A204.1 (cell line): ENCODE data around the gene S100A2.

ENCODE experiments used
- FAIRE-seq: peaks from 2 replicates; lab custom pipeline; 2012; peaks lifted over from hg19 to GRCh38; lab: Jason Lieb, UNC

The S100A2 gene

DNA sequence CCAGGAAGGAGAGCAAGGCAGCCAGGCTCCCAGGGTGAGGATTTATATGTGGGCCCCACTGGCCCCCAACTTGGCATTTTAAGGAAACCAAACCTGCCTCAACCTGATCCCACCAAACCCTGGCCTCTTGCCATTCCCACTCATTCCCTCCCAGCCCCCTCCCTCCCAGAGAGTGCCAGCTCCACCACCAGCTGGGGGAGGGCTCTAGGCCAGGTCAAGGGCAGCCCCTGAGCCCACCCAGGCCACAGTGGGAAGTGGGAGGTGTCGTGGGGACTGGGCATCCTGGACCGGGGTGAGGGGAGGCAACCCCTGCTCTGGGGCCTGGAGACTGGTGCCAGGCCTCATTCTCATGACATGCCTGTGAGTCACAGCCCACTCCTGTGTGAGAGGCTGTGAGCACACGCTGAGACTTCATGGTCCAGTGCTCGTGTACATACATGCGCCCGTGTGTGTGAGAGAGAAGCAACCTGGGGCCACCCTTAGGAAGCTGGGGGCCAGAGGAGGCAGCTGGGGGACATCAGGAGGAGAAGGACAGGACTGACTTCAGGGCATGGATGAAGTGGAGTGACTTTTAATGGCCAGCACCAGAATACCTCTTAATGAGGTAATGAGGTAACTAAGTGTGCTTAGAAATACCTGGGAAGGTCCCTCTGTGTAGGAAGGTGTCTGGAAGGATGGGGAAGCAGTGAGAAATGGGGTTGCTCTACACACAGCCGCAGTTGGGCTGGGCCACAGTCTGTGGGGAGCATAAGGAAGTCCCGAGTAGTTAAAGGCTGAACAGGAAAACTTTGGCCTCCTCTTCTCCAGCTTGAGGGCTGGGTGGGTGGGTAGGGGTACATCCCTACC is at the start of gene S100A2:
S100A2 (minus strand) TSS at position 316 of the 846 bp plus-strand sequence. CDS start 1,967 bp downstream, outside the sequence.
- no peak for FAIRE-seq

- FAIRE-seq: no peak
These were observed 49.8 kb upstream of the S100A2 start for GRCh38 chr1:153615406-153615805.

- FAIRE-seq: no peak
These were observed 49.3 kb upstream of the S100A2 start for GRCh38 chr1:153614906-153615305.

GRCh38 chr1:153614189-153614900 is 48.7 kb upstream of the S100A2 start:
- no peak for FAIRE-seq

- no peak for FAIRE-seq
These were observed 47.8 kb upstream of the S100A2 start for GRCh38 chr1:153613406-153613805.

- no peak for FAIRE-seq
These were observed 47.2 kb upstream of the S100A2 start, which contains the start of gene S100A16 for GRCh38 chr1:153612755-153613331. Gene S100A16, minus strand, starts transcription at chr1:153613137. Its CDS starts 4,986 bp downstream, at chr1:153608151.

DNA sequence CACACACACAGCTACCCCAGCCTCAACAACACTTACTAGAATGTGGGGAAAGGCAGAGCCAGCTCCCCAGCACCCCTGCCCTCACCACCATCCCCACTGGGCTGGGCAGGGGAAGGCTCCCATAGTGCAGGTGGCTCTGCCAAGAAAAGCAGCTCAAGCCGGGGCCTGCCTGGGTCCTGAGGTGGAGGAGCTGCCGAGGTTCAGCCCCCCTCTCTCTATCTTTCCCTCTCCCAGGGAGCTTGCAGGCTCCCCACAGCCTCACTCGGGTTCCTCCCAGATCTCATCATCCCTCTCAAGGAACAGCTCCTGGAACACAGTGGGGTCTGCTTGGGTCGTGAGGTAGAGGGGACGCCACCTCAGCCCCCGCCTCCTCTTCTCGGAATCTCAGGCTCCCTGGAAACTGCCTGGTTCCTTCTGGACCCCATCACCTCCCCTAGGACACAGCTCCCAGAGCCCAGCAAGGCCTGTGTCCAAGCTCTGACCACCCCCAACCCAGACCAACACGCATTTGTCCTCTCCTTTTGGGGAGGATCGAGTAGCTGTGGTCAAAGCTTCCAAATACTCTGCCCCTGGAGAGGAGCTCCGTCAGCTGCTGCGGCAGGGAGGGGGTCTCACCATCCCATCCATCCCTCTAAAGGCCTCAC is 46.6 kb upstream of the S100A2 start:
- FAIRE-seq: no peak

DNA sequence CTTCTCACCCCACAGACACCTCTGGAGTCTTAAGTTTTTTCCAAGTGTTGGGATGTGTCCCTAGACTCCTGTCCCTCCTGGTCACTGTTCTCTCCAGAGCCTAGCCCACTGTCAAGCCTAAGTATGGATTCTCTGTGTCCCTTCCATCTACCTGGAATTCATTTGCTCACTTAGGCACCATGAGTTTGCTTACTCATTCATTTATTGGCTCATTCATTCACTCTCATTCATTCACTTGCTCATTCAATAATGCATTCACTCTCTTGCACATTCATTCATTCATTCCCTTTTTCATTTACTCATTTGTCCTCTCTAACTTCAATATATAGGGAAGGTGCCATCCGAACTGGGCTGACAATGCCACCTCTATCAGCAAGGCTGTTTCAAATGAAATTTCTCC is 45.7 kb upstream of the S100A2 start:
- no peak for FAIRE-seq

GRCh38 chr1:153610811-153611301 is 45.2 kb upstream of the S100A2 start:
- FAIRE-seq: no peak

GRCh38 chr1:153610334-153610733 is 44.7 kb upstream of the S100A2 start:
- no peak for FAIRE-seq

DNA sequence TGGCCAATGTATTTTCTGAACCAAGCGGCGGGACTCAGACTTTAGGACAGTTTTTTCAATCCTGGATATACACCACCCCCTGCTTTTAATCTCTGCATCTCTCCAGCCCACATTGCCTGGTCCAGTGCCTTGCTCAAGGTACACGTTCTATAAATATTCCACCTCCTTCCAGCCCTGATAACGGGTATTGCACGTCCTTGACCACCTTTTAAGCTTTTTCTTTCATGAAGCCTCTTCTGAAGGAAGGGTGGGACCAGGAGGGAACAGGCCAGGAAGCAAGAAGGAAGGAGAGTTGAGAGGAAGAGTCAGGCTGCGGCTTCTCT is 43.9 kb upstream of the S100A2 start:
- no peak for FAIRE-seq

- FAIRE-seq: no peak
These were observed 43.3 kb upstream of the S100A2 start for GRCh38 chr1:153608742-153609584.

GRCh38 chr1:153608089-153608682 is 42.5 kb upstream of the S100A2 start:
- FAIRE-seq: no peak

- FAIRE-seq: no peak
These were observed 41.7 kb upstream of the S100A2 start for GRCh38 chr1:153607381-153607780.

GRCh38 chr1:153606194-153606593 is 40.5 kb upstream of the S100A2 start:
- FAIRE-seq: no peak

DNA sequence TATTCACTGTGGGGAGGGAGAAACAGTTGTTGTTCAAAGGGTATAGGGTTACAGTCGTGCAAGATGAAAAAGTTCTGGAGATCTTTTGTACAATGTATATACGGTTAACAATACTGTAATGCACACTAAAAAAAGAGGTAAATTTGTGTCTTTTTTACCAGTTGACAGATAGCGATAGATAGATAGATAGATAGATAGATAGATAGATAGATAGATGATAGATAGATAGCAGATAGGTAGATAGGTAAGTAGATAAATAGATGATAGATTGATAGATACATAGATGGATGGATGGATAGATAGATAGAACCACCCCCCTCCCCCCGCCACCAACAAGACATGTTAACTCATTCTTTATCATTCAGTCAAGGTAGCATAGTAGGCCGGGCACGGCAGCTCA is 37.1 kb upstream of the S100A2 start:
- no peak for FAIRE-seq

- FAIRE-seq: no peak
These were observed 34.2 kb upstream of the S100A2 start for GRCh38 chr1:153599847-153600246.

DNA sequence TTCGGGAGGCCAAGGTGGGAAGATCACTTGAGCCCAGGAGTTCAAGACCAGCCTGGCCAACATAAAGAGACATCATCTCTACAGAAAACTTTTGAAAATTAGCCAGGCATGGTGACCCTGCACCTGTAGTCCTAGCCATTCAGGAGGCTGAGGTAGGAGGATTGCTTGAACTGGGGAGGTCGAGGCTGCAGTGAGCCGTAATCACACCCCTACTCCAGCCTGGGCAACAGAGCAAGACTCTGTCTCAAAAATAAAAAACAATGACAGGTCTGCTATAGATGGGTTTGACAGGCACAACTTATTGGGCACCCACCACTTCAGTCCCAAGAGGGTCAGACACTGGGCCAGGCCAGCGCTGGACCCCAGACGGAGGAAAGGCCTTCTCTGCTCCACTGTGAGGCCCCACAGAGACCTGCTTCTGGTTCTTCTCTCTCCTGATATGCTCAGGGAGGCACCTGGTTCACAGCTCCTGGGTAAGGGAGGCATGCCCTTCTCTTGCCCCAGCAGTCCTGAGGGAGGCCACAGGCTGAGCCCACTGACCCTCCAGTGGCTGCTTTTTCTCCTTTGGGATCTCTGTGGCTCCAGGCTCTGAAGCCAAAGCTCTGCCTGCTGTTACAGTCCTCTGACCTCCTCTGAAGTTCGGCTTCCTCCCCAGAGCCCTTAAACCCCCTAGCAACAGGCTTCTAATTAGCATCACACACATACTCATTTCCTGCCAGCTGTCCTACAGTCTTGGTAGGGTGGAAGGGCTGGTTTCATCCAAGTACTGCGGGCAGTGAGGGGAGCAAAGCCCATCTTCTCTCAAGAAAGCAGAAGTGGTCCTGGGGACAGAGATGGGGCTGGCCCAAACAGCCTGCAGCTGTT is 32.9 kb upstream of the S100A2 start:
- FAIRE-seq: no peak

DNA sequence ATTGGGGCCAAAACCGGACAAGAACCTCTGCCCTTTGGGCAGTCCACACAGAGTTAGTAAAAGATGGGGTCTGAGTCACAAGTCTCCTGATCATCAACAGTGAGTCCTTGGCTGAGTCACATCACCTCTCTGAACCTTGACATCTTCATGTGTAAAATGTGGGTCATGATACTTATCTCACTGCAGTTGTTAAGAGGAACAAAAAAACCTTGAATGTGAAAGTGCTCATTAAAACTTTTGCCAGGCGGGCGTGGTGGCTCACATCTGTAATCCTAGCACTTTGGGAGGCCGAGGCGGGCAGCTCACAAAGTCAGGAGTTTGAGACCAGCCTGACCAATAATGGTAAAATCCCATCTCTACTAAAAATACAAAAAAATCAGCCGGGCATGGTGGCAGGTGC is 31.6 kb upstream of the S100A2 start:
- FAIRE-seq: no peak

GRCh38 chr1:153592748-153593147 is 27.1 kb upstream of the S100A2 start:
- no peak for FAIRE-seq
